Body of pancreas (tissue), 4 donors: Measurements from ENCODE around the gene BCOR. TPM values are rescaled to one million over a fixed set of nuclear protein-coding genes. Genes with fewer than 3 reads are reported as not detected.

ENCODE experiments used
- ATAC-seq: fragments of 150-250 bp; one replicate; pipeline ENCODE4 v1.9.1; 2016
- DNase-seq, 4 donors: peaks; one replicate each; pipeline ENCODE4 v3.0.0-alpha.2; 2019
- H3K27ac ChIP-seq, 4 donors: fragments of 200-600 bp; sonication (generic); 1 replicate in 3 of 4; 2 replicates in 1 of 4; pipeline versions ENCODE4 v1.5.1 to v1.6.1; 2016 to 2019; ENCODE audit warnings: mild to moderate bottlenecking in 1 of 4, mixed read lengths in 1 of 4, moderate library complexity in 1 of 4
- H3K27me3 ChIP-seq, 2 donors: fragments of 200-600 bp; sonication (generic); one replicate each; pipeline ENCODE4 v1.6.0; 2016; ENCODE audit warnings: mild to moderate bottlenecking in 1 of 2
- H3K36me3 ChIP-seq, 2 donors: fragments of 200-600 bp; sonication (generic); replicated peaks in 1 of 2; 2 replicates each; pipeline ENCODE4 v1.5.1; 2016; ENCODE audit warnings: low read depth in 2 of 2; ENCODE audit not compliant: insufficient read depth in 1 of 2
- H3K4me1 ChIP-seq: fragments of 200-600 bp; sonication (generic); one replicate; pipeline ENCODE4 v1.6.0; 2016
- H3K4me3 ChIP-seq, 2 donors: fragments of 200-600 bp; sonication (generic); 1 replicate in 1 of 2; 2 replicates in 1 of 2; pipeline ENCODE4 v1.5.1; 2016 to 2019
- H3K9me3 ChIP-seq, 3 donors: fragments of 200-600 bp; sonication (generic); 1 replicate in 2 of 3; 2 replicates in 1 of 3; pipeline ENCODE4 v1.5.1; 2016
- POLR2A ChIP-seq, 3 donors: fragments of 450-650 bp; IDR thresholded peaks; one replicate each; pipeline ENCODE4 v1.6.1; 2016; ENCODE audit warnings: antibody characterized with exemption in 3 of 3, mild to moderate bottlenecking in 2 of 3
- WGBS, 2 donors: methylation state at CpG; one replicate each; pipeline ENCODE4 v1.1.5; 2017; 5-methylcytosine and 5-hydroxymethylcytosine counted together
- intact Hi-C: fragments of 100-400 bp; cut with DNase I; formaldehyde crosslinking; loops from one replicate; pipeline ENCODE4 v1.15.1; 2023
- total RNA-seq, 2 donors: library from RNA; depleted of rRNA; stranded (reverse); fragments of >200 nt; gene quantifications; one replicate each; pipeline ENCODE4 v1.1.0, GENCODE V29; 2016
- TF ChIP-seq, protein P1 (sequence below), 7 experiments: fragments of 450-650 bp in 4 of 7; fragments of 200-600 bp in 3 of 7; sonication (generic) in 3 of 7; IDR thresholded peaks; one replicate each; pipeline ENCODE4 v1.5.1; 2016 to 2019; ENCODE audit warnings: antibody characterized with exemption in 7 of 7

The BCOR gene
- total RNA-seq, 2 donors from 2014 or later: 13.2 to 23.6 TPM

DNA sequence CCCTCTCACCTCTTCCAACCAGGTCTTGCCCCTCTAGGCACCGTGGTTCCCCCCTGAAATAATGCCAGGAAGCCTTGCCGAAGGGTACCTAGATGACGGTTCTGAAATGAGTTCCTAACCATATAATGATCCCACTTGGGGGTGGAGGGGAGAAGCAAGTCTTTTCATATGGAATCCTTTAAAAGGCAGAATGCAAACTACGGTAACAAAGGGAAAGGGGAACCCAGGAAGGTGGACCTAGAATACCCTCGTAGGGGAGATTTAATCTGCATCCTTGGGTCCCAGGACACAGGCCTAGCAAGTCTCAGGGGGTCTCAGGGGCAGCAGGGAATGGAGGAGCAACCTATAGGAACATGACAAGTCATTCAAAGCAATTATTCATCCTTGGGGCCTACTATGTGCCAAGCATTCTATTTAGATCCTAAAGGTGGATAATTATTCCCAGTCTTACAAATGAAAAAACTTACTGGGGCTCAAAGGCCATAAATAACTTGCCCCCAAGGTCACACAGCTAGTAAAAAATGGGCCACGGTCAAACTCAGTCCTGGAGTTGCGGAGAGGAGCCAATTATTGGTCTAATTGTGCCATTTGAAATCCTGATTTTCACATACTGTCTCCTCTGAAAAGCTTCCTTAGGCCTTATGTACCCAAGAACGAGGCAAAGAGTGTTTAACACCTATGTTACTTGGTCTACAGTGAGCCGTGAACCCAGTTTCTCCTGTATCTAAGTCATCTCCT is 8.8 kb downstream of the BCOR start:
- 22 to 32% methylated on average over 7 to 9 of the region's 9 CpGs for WGBS, 2 donors
- no peak for TF ChIP-seq POLR2A (IDR thresholded peaks at IDR 0.05)
- TF ChIP-seq, protein P1, sequence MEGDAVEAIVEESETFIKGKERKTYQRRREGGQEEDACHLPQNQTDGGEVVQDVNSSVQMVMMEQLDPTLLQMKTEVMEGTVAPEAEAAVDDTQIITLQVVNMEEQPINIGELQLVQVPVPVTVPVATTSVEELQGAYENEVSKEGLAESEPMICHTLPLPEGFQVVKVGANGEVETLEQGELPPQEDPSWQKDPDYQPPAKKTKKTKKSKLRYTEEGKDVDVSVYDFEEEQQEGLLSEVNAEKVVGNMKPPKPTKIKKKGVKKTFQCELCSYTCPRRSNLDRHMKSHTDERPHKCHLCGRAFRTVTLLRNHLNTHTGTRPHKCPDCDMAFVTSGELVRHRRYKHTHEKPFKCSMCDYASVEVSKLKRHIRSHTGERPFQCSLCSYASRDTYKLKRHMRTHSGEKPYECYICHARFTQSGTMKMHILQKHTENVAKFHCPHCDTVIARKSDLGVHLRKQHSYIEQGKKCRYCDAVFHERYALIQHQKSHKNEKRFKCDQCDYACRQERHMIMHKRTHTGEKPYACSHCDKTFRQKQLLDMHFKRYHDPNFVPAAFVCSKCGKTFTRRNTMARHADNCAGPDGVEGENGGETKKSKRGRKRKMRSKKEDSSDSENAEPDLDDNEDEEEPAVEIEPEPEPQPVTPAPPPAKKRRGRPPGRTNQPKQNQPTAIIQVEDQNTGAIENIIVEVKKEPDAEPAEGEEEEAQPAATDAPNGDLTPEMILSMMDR (IDR thresholded peaks at IDR 0.05): no peak
- DNase-seq: no peak
- peaks cover 88% of the 10 kb centered on the region for H3K4me1 ChIP-seq
- intact Hi-C loops: no loop called here
- H3K4me3 ChIP-seq: no peak overlapping the region
- no peaks in the 10 kb centered on the region for H3K9me3 ChIP-seq
- no peaks in the 10 kb centered on the region for H3K27me3 ChIP-seq
- no peak for ATAC-seq
- no peaks in the 10 kb centered on the region for H3K36me3 ChIP-seq
- peak overlapping the region in 3 of 4 donors; percentile 65 to 83 (median 77) for H3K27ac ChIP-seq

DNA sequence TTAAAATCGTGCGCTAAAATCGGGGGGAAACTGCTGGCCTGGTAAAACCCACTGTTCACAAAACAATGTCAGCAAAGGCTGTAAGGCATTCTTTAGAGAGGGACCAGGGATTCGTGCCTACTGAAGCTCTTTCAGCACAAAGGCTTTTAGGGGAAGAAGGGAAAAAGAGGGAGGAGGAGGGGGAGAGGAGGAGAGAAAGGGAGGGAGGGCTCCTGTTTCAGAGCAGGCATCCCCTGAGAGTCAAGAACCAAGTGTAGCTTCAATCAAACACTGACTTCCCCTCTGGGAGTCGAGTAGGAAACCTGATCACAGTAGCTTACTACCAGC is 9.5 kb downstream of the BCOR start:
- ATAC-seq: no peak
- no peaks in the 10 kb centered on the region for H3K36me3 ChIP-seq
- H3K4me1 ChIP-seq: peaks cover 86% of the 10 kb centered on the region
- 8 to 47% methylated on average over 2 to 5 of the region's 5 CpGs for WGBS, 2 donors
- no peak for DNase-seq
- H3K27me3 ChIP-seq: no peaks in the 10 kb centered on the region
- no peaks in the 10 kb centered on the region for H3K9me3 ChIP-seq
- no peak overlapping the region for H3K4me3 ChIP-seq
- peak overlapping the region in 3 of 4 donors; percentile 65 to 83 (median 77) for H3K27ac ChIP-seq
- intact Hi-C loops: no loop called here
- TF ChIP-seq, protein P1 (IDR thresholded peaks at IDR 0.05): no peak
- no peak for TF ChIP-seq POLR2A (IDR thresholded peaks at IDR 0.05)

DNA sequence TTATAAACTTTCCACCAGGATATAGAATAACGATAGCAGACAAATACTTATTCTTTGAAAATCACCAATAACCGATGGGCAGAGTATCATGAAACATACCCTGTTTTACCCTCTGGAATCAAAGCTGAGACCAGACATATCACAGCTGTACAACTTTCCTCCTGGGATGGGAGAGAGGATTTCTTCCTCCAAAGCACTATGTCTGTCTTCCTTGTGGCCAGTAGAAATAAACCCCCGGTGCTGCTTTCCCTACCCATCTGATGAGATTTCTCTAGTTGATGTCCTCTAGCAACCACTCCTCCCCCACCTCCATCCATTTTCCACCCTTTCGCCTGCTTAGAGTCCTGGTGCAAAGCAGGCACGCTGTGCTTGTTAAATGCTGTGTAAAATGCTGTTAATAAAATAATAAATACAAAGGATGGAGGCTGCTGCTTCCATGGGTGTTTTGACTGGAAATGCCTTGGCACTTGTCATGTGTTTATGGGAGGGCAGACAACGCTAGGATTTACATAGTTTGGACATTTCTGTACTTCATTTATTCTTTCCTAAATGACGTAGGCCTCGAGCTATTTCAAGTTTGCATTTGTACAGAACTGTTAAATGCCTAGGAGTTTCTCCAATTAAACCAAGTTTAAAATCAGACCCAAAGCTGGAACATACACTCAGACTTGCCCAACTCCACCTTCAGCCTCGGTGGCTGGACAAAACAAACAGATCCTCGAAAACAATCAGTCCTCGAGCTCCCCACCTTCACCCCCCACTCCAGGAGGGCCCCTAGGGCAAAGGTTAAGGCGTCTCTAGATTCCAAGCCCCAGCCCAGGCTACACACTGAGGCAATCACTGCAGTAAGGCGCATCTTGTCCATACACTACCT is 10.1 kb downstream of the BCOR start:
- Histone ChIP-seq H3K9me3 (no peaks in the 10 kb centered on the region), H3K4me1 (peaks cover 91% of the 10 kb centered on the region), H3K27me3 (no peaks in the 10 kb centered on the region), H3K4me3 (no peak overlapping the region), H3K36me3 (no peaks in the 10 kb centered on the region), H3K27ac (peak overlapping the region; percentile 65 to 83 (median 72))
- TF ChIP-seq, protein P1 (IDR thresholded peaks at IDR 0.05): no peak
- no peak for TF ChIP-seq POLR2A (IDR thresholded peaks at IDR 0.05)
- 44 to 48% methylated on average over 10 to 13 of the region's 13 CpGs for WGBS, 2 donors
- intact Hi-C loops: no loop called here
- DNase-seq (no peak), ATAC-seq (no peak)

DNA sequence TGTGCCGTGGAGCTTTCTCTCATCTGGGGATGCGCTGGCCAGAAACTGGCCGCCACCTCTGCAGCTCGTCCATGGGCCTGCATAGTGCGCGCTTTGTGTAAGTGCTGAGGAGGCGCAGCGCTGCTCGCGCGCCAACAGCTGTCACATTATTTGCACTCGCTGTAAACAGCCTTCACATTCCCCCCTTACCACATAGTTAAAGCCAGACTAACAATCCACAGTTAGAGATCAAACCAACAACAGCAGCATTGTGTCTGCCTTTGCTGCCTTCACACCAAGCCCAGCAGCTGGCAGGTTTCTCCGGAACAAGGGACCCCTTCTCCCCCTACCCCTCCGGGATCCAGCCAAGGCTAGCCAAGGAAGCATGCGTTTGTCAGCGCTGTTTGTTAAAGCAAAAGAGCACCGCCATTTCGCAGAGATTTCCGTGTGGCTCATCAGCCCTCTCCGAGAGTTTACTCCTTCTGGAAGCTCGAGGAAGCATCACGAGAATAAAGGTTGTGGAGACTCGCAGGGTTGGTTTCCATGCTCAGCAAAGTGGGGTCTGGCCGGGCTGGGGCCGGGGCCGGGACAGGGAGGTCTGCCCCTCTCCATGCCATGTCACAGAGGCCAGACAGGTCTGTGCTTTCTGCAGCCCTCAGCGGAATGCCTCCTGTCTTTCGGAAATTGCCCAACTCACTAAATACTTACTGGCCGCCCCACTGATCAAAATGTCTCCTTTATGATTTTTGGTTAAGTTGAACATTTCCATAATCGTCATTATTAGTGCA is 11.0 kb downstream of the BCOR start:
- no peaks in the 10 kb centered on the region for H3K9me3 ChIP-seq
- peak; percentile 53 for ATAC-seq
- H3K4me1 ChIP-seq: peaks cover 94% of the 10 kb centered on the region
- peak overlapping the region; percentile 68 to 83 (median 78) for H3K27ac ChIP-seq
- no peaks in the 10 kb centered on the region for H3K27me3 ChIP-seq
- H3K4me3 ChIP-seq: no peak overlapping the region
- 25 to 47% methylated on average over 6 to 26 of the region's 30 CpGs for WGBS, 2 donors
- intact Hi-C loops: no loop called here
- TF ChIP-seq, protein P1 (IDR thresholded peaks at IDR 0.05): no peak
- peak in 2 of 3 donors; percentile 13 to 15 for TF ChIP-seq POLR2A (IDR thresholded peaks at IDR 0.05)
- H3K36me3 ChIP-seq: no peaks in the 10 kb centered on the region
- peak in 3 of 4 donors; percentile 42 to 61 (median 45) for DNase-seq
